Stimulated activated CD4-positive, alpha-beta T cell treated with anti-CD3 and anti-CD28 coated beads, Interleukin-2, amount 100 ng/mL, for 24 hours (primary cell): ENCODE results near the gene EGFL7.
"Not testable (repeated sequence)": the region's sequence is repeated elsewhere in the genome, so short reads cannot be mapped to it uniquely, and the experiment has no call there.

Source experiments
- DNase-seq, 2 donors: peaks; one replicate each; pipeline ENCODE4 v3.0.0-alpha.2; 2020

EGFL7 gene

DNA sequence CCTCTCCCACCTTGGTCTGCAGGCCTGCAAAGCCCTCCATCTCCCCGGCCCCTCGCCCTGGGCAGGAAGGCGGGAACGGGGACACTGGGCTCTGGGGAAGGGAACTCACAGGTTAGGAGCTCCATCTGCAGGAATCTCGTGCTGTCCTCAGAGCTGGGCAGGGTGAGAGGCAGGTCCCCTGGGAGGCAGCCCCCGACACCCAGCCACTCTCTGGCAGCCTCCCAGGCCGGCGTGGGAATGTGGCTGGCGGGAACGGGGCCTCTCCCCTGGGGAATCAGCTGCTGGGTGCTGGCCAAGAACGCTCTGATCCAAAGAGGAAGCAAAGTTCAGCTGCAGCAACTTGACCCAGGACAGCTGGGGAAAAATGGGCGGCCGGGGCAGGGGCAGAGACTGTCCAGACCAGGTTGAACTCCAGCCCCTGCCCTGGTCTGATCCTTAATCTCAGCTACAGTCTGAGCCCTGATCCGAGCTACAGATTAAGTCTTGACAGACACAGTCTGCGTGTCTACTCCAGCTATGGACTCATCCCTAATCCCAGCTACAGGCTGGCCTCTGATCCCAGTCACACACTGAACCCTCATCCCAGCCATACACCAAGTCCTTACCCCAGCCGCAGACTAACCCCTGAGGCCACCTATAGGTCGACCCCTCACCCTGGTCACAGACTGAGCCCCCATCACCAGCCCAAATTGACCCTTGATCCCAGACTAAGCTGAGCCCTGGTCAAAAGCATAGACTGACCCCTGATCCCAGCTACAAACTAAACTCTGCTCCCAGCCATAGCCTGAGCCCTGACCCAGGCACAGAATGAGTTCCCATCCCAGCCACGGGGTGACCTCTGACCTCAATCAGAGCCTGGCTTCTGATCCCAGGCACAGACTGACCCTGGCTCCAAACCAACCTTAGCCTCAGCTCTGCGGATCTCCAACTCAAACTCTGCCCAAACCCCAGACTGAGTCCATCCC, 37.3 kb upstream of the EGFL7 start:
- DNase-seq, result no peak

DNA sequence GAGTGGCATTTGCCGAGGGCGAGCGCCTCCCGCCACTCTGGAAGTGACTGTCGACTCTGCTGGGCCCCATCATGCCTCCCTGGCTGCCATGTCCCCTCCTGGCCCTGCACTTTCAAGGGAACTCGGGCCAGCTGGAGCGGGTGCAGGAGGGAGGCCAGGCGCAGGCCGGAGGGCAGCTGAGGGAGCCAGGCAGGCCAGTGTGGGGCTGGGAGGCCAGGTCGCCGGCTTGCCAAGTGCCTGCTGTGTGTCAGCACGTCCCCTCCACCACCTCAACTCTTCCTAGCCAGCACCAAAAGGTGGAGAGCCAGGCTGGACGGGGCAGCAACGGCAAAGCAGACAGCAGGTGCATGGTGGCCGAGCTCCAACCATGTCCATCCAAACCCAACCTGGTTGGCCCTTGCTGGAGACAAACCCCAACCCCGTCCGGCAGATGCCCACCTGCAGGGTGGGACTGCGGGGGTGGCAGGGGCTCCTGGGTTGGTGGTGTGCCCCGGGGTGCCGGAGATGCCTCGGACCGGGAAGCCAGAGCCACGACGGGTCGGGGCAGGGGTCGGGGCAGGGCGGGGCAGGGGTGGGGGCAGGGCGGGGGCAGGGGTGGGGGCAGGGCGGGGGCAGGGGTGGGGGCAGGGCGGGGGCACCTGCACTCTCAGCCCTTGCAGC, 36.5 kb upstream of the EGFL7 start:
- DNase-seq, result no peak

DNA sequence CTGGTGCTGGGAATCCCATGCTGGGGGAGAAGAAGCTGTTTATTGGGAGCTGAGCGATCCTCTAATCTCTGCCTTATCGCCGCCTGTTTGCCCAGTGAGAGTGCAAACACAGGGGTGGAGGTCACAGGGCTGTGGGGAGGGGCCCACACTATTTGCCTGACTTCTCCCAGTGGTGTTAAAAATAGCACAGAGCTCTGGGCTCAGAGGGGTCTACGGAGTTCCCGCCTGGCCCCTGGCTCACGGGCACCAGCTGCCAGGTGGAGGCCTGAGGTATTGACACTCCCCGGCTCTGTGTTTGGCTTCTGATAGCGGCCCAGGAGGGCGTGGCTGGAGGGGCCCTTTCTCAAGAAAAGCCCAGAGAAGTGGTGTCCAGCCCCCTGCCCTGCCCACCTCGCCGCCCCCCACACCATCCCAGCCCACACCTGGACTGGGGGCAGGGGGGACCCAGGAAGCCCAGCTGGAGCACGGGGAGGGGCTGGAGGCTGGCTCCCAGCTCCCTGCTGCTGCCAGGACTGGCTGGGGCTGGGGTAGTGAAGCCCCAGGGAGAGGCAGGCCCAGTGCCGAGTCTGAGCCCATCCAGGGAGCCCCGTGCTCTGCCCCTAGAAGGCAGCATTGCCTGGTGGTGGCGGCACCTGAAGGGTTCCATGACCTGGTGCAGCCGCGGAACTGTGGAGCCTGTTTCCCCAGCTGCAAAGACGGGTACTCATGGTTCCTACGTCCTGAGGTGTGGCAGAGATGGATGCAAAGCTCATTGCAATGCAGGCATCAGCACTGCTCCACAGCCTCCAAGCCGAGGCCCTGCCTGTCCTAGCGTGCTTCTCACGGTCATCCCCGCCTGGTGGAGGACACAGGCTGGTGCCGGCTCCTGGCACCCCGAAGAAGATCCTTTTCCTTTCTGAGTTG, 35.7 kb upstream of the EGFL7 start:
- DNase-seq, result no peak

DNA sequence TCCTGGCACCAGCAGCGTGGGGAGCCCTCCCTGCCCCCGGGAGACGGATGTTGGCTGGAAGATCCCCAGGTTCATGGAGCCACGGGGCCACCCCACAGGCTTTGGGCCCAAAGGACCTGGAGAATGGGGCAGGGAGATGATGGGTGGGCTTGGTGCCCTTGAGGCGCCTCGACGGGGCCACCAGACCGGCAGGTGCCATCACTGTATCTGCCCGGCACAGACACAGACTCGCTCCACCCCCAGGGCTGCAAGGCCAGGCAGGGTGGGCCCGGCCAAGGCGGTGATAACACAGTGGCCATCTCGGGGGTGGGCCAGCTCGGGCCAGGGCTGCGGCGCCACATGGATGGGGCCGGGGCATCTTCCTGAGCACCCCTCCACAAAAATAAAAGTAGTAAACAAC, 35.0 kb upstream of the EGFL7 start:
- no peak for DNase-seq

DNA sequence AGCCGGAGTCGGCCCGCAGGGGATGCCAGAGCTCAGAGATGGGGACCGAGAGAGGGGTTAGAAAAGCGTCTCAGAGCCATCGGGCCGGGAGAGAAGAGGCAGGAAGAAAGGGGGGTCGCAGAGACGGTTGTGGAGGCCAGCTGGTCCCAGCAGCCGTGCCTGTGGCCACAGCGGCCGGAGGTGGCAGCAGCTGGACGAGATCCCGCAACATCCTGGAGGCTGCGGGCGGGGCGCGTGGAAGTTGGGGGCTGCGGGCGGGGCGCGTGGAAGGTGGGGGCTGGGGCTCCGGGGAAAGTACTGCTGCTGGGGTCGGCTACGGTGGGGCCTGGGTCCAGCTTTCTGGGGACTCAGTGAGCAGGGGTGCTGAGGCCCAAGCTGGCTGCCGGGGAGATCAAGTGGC, 34.4 kb upstream of the EGFL7 start:
- DNase-seq, result no peak

DNA sequence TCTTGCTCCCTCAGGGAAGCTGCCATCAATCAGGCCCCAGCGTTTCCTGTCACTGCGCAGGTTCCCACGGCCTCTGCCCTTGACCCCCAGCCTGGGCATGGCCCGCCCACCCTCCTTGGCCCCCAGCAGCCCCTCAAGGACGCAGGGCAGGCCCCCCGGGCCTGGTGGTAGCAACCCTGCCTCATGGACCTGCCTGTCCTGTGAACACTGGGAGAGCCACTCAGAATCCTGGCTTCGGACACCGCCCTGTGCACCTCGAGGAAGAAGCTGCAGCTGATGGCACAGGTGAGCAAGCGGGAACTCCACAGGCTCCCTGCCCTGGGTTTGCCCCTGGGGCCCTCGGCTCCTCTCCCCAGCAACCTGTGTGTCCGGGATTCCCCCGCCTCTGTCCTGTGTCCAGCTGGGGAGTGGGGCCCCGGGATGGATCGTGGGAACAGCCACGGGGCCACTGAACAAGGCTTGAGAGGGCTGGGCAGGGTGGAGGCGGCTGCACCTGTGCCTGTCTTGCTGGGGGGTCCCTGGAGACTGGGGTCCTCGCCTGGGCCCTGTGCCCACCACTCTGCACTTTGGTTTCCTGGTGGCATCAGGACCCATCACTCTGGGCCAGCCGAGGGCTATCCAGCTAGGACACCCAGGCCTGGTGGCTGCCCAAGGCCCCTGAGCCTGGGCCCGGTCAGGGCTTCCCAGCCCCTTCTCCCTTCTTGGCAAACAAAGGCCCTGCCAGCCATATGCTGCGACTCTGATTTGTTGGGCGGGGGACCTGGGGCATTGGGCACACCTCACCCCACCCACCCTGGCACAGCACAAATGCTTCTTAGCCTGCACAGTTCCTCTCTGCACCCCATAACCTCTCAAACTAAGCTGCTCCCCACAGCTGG, 33.5 kb upstream of the EGFL7 start:
- no peak for DNase-seq

DNA sequence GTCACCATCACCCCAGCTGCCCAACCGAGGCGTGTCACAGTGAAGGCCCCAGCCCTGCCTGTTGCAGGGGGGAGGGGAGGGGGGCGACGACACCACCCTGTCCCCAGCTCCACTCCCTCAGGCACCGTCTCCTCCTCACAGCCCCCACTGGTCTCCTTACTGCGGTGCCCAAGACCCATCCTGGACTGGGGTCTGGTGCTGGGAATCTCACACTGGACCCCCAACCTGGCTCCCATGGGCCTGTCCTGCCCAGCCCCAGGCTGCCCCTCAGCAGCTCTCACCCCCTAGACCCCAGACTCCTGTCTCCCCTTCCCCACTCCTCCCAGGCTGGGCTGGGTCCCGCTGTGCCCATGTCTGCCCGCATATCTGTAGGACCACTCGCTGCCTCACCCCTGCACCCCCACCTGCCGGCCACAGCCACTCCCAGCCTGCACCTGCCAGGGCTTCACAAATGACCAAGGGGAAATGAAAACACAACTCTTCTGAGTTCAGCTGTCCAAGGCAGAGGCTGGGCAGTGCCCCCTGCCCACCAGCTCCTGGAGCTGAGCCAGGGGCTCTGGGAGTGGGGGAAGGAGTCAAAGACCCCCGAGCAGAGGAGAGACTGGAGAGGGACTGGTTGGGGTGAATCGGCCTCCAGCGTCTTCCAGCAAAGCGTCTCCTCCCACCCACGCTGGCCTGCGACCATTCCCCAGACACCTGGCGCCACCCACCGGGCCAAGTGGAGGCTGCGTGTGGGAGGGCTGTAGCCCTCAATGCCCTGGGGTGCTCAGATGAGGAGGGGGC, 32.6 kb upstream of the EGFL7 start:
- DNase-seq, result peak; percentile 58 to 73

DNA sequence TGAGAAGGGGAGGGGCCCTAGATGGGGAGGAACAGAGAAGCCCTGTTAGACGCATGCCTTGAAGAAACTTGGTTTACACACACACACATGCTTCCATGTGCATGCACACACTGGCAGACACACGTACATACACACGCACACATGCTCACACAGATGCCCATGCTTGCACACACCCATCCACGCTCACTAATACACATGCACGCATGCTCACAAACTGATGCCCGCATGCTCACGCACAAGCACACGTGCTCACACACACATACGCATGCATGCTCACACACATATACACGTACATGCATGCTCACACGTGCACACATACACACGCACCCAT, 32.1 kb upstream of the EGFL7 start:
- DNase-seq, result no peak

DNA sequence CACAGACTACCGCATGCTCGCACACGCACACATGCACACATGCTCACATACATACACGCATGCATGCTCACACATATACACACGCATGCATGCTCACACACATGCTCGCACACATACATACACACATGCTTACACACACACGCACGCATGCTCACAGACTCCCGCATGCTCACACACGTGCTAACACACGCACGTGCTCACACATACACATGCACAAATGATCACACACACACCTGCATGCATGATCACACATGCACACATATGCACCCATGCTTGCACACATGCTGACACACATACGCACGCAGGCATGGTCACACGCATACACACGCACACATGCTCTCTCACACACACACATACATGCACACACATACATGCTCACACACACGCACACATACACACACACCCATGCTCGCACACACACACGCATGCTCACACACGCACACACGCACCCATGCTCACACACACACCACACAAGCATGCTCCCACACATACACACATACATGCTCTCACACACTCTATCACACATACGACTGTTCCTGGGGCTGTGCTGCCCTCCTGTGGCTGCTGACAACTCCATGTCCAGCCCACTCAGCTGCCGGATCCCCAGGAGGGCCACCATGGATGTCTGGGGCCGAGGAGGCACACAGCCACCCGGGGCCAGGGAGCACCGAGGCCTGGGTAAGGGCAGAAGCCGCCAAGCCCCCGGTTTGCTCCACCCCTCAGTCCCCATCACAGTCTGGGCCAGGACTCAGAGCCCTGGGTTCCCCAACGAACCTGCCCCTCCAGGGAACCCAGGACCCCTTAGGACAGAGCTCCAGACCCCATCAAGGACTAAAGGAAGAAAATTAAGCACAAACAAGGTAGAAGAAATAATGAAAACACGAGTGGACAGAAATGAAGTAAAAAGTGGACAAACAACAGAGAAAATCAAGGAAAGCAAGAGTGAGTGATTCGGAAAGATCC, 31.4 kb upstream of the EGFL7 start:
- peak; percentile 70 to 77 for DNase-seq

DNA sequence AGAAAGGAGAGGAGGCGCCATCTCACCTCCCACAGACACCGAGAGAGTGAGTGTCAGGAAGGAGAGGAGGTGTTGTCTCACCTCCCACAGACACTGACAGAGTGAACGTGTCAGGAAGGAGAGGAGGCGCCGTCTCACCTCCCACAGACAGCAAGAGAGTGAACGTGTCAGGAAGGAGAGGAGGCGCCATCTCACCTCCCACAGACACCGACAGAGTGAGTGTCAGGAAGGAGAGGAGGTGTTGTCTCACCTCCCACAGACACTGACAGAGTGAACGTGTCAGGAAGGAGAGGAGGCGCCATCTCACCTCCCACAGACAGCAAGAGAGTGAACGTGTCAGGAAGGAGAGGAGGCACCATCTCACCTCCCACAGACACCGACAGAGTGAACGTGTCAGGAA, 30.6 kb upstream of the EGFL7 start:
- not testable (repeated sequence) for DNase-seq

DNA sequence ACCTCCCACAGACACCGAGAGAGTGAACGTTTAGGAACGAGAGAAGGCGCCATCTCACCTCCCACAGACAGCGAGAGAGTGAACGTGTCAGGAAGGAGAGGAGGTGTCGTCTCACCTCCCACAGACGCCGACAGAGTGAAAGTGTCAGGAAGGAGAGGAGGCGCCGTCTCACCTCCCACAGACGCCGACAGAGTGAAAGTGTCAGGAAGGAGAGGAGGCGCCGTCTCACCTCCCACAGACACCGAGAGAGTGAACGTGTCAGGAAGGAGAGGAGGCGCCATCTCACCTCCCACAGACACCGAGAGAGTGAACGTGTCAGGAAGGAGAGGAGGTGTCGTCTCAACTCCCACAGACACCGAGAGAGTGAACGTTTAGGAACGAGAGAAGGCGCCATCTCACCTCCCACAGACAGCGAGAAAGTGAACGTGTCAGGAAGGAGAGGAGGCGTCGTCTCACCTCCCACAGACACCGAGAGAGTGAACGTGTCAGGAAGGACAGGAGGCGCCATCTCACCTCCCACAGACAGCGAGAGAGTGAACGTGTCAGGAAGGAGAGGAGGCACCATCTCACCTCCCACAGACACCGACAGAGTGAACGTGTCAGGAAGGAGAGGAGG, 30.1 kb upstream of the EGFL7 start:
- DNase-seq, result not testable (repeated sequence)

DNA sequence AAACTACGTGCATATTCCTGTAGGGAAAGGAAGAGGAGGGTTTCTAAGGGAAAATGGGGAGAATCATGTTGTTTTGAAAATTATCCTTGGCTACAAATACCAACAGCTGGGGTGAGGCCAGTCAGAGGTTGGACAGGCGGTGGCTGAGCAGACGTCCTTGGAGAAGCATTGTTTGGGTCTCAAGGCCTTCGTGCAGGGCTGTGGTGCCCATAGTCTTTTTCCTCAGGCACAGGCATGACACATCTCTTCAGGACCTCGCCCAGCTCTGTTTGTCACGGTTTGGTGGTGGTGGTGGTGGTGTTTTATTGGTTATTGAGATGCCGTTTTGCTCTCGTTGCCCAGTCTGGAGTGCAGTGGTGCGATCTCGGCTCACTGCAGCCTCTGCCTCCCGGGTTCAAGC, 27.8 kb upstream of the EGFL7 start:
- DNase-seq, result no peak

DNA sequence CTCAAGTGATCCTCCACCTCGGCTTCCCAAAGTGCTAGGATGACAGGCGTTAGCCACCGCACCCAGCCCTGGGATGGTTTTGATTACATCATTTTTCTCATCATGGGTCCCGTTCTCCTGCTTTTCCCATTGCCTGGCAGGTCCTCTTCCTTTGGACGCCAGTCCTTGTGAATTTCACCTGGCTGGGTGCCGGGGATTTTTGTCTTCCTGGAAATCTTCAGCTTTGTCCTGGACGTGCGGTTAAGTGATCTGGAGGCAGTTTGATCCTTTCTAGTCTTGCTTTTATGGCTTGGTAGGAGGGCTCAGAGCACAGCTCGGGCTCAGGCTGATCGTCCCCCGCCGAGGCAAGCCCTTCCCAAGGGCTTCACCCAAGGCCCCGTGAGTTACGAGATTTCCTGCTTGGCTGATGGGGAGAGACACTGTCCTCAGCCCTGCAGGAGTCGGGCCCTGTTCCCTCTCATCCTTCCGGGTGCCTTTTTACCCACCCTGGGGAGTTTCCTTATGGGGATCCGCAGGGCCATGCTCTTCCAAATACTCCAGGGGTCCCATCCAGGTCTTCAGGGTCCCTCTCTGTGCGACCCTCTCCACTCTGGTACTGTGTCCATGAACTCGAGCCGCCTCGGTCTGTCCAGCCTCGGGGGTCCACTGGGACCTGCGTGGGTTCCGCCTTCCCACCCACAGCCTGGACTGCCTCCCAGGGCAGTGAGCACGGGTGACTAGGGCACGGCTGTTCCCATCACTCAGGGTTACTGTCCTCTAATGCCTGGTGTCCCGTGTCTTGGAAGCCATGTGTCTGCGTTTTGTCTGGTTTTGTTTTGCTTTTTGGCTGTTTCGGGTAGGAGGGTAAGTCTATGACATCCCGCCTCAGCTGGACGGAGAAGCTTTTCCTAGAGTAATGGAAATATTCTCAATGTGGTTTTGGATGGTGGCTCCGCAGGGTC, 22.3 kb upstream of the EGFL7 start:
- DNase-seq, result no peak

DNA sequence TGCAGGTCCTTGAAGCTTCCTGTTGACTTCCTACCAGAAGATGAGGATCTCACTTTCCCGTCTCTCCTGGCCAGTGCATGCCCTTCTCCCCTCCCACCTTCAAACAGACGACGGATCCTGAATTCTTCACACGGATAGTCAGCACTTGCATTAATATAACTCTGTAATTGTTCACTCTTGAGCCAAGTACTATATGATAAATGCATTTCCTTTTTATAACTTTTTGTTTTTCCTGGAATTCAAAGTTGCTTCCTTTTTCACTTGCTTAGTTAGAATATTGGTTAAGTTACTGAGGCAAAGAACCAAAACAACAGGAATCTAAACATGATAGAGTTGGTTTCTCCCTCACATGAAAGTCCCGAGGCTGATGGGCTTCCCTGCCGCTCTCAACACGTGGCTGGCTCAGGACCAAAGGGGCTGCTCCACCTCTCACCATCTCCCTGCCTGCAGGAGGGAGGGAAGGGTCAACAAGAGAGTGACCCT, 20.2 kb upstream of the EGFL7 start:
- DNase-seq, result no peak

DNA sequence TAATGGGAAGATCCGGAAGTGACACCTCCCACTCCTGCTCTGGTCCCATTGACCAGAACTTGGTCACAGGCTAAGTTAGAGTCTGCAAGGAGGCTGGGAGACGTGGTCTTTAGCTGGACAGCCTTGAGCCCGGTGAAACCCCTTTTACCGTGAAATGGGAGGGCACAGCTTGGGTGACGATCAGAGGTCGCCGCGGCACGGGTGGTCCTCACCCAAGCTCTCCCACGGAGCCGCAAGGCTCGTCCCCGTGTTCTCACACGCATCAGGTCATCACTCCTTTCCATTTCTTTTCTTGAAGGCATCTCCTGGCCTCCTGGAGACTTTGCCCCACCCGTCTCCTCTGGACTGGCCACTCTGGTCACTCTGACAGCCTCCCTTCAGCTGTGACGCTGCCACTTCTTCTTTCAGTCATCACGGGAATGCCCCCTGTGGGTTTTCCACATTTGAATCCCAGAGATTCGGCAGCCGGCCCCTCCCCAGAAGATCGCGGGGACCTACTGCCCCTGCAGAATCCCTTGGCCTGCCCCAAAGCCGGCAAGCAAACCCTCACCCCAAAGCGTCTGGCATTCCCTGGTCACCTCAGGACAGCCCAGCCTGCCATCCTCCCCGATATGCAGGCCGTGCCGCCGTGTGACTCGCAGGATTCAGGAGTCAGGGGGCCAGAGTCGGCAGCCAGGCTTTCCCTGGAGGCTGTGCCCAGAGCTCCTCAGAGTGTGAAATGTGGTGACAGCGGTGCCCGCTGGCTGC, 18.9 kb upstream of the EGFL7 start:
- no peak for DNase-seq

DNA sequence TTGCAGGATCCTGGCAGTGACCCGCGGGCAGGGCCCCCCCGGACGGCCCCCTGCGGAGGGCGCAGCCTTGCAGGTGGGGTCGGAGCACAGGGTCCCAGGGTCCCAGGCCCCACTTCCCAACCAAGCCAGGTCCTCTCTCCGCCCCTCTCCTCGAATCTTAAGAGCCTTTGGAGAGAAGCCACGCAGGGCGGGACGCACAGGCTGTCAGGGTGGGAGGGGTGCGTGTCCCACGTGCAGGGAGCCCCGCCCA, 18.4 kb upstream of the EGFL7 start:
- no peak for DNase-seq

DNA sequence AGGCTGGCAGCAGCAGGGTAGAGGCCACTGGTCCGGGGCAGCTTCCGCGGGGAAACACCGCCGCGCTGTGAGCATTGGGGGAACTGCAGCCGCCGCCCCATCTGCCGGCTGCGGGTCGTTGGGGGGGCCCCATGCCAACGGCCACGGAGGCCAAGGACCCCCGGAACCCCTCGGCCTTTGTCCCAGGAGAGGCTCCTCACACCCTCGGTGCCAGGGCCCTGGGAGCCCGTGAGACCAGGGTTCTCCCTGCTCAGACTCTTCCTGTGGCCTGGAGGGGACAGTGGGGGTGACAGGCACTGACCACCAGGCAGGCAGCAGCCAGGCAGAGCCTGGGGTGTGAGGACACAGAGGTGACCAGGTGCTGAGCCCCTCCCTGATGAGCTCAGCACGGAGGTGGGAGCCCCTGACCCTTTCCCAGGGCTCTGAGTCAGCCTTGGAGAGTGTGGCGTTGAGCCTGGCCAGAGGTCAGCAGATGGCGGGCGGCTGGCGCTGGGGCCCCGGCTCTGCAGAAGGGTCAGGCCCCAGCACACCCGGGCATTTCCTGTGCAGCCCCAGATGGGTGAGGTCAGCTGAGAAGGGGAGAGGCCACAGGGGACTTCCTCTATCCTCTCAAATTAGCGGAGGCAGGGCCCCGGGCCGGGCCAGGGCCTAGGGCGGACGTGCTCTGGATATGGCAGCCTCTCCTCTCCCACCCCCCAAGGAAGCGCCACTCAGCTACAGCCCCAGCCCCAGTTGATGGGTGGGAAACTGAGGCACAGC, 17.9 kb upstream of the EGFL7 start:
- peak; percentile 83 to 84 for DNase-seq
